GM23338 (cell line): ENCODE measurements around the gene CCSAP. TPM values are rescaled to one million over a fixed set of nuclear protein-coding genes. Genes with fewer than 3 reads are reported as not detected.

ENCODE experiments used
- ATAC-seq: fragments of 200-7000 bp; cut with Tn5 transposase; 3 replicates; pipeline ENCODE4 v1.9.1; 2020
- DNase-seq: peaks from one replicate; pipeline ENCODE4 v3.0.0-alpha.2; 2015; ENCODE audit warnings: low spot score
- H2AFZ ChIP-seq: fragments of 200-600 bp; sonication (generic); 2 replicates; pipeline ENCODE4 v1.8.0; 2016; ENCODE audit warnings: antibody characterized with exemption, mild to moderate bottlenecking, moderate library complexity
- H3F3A ChIP-seq: fragments of 200-600 bp; sonication (generic); replicated peaks from 2 replicates; pipeline ENCODE4 v1.8.0; 2017; ENCODE audit warnings: antibody characterized with exemption, mixed run types, low read depth
- H3K27ac ChIP-seq: fragments of 200-600 bp; sonication (generic); 2 replicates; pipeline ENCODE4 v1.6.1; 2016; ENCODE audit warnings: low read depth
- H3K27me3 ChIP-seq: fragments of 200-600 bp; sonication (generic); 2 replicates; pipeline ENCODE4 v1.8.0; 2016; ENCODE audit warnings: mild to moderate bottlenecking, mixed run types, moderate library complexity; ENCODE audit not compliant: insufficient read depth
- H3K36me3 ChIP-seq: fragments of 200-600 bp; sonication (generic); 2 replicates; pipeline ENCODE4 v1.8.0; 2016; ENCODE audit warnings: mild to moderate bottlenecking; ENCODE audit not compliant: insufficient read depth
- H3K4me1 ChIP-seq: fragments of 200-600 bp; sonication (generic); 2 replicates; pipeline ENCODE4 v1.8.0; 2016; ENCODE audit warnings: mild to moderate bottlenecking, moderate library complexity; ENCODE audit not compliant: insufficient read depth
- H3K4me2 ChIP-seq: fragments of 200-600 bp; sonication (generic); 2 replicates; pipeline ENCODE4 v1.7.1; 2017; ENCODE audit warnings: mixed run types
- H3K4me3 ChIP-seq: fragments of 200-600 bp; sonication (generic); 2 replicates; pipeline ENCODE4 v1.6.1; 2016; ENCODE audit warnings: mixed run types
- H3K79me2 ChIP-seq: fragments of 200-600 bp; sonication (generic); replicated peaks from 2 replicates; pipeline ENCODE4 v1.8.0; 2017; ENCODE audit warnings: mild to moderate bottlenecking; ENCODE audit not compliant: insufficient read depth
- H3K9me2 ChIP-seq: fragments of 200-600 bp; sonication (generic); 2 replicates; pipeline ENCODE4 v1.8.0; 2017; ENCODE audit not compliant: insufficient read depth
- H4K20me1 ChIP-seq: fragments of 200-600 bp; sonication (generic); replicated peaks from 2 replicates; pipeline ENCODE4 v1.8.0; 2017; ENCODE audit warnings: mild to moderate bottlenecking; ENCODE audit not compliant: insufficient read depth
- H3K27ac Mint-ChIP-seq: 2 replicates; pipeline ENCODE4 v1.8.0; 2020; ENCODE audit warnings: inconsistent platforms, mild to moderate bottlenecking, moderate library complexity, mixed read lengths
- H3K27me3 Mint-ChIP-seq: 3 replicates; pipeline ENCODE4 v1.8.0; 2022; ENCODE audit warnings: low read depth, mild to moderate bottlenecking, moderate library complexity, mixed read lengths, inconsistent platforms; ENCODE audit not compliant: insufficient read depth, poor library complexity
- H3K36me3 Mint-ChIP-seq: 3 replicates; pipeline ENCODE4 v1.8.0; 2021; ENCODE audit warnings: low read depth, mild to moderate bottlenecking, inconsistent platforms, moderate library complexity, mixed read lengths
- H3K4me1 Mint-ChIP-seq: 3 replicates; pipeline ENCODE4 v1.8.0; 2020; ENCODE audit warnings: mild to moderate bottlenecking, inconsistent platforms, mixed read lengths
- H3K4me3 Mint-ChIP-seq: 3 replicates; pipeline ENCODE4 v1.8.0; 2021; ENCODE audit warnings: moderate library complexity, mild to moderate bottlenecking, inconsistent platforms, mixed read lengths
- H3K9me3 Mint-ChIP-seq: 3 replicates; pipeline ENCODE4 v1.8.0; 2020; ENCODE audit warnings: moderate library complexity, mild to moderate bottlenecking, inconsistent platforms, mixed read lengths
- CTCF ChIP-seq, 2 experiments: fragments of 200-600 bp in 1 of 2; sonication (generic) in 1 of 2; conservative IDR thresholded peaks; 2 replicates each; pipeline versions ENCODE4 v1.5.1 to v1.6.1; 2016 to 2017; ENCODE audit warnings: antibody characterized with exemption in 2 of 2, low read depth in 2 of 2, mild to moderate bottlenecking in 2 of 2, moderate library complexity in 1 of 2
- ETS1 ChIP-seq: IDR thresholded peaks from 2 replicates; pipeline ENCODE4 v1.6.1; 2016; ENCODE audit warnings: antibody characterized with exemption
- NANOG ChIP-seq: IDR thresholded peaks from 2 replicates; pipeline ENCODE4 v1.6.1; 2016; ENCODE audit warnings: antibody characterized with exemption, borderline replicate concordance
- REST ChIP-seq: IDR thresholded peaks from one replicate; pipeline ENCODE4 v1.6.1; 2018; ENCODE audit warnings: antibody characterized with exemption; ENCODE audit not compliant: unreplicated experiment
- STAT1 ChIP-seq: IDR thresholded peaks from one replicate; pipeline ENCODE4 v1.6.1; 2016; ENCODE audit warnings: antibody characterized with exemption; ENCODE audit not compliant: unreplicated experiment
- ZNF114 ChIP-seq: fragments of 250-450 bp; sonication (Bioruptor Pico); IDR thresholded peaks from 2 replicates; pipeline ENCODE4 v1.5.0; 2020; ENCODE audit warnings: mild to moderate bottlenecking, moderate library complexity
- ZNF331 ChIP-seq: fragments of 250-450 bp; sonication (Bioruptor Pico); IDR thresholded peaks from 2 replicates; pipeline ENCODE4 v1.5.0; 2020; ENCODE audit warnings: low read depth, mild to moderate bottlenecking, moderate library complexity
- ZNF462 ChIP-seq: fragments of 250-450 bp; sonication (Bioruptor Pico); IDR thresholded peaks from 2 replicates; pipeline ENCODE4 v1.5.0; 2020; ENCODE audit warnings: mild to moderate bottlenecking, moderate library complexity
- polyA plus RNA-seq: library from polyadenylated mRNA; unstranded; fragments of >200 nt; fragmentation: Nextera tagmentation; extraction: Ambion mirVana; gene quantifications from 2 replicates; pipeline ENCODE4 v1.2.1, GENCODE V29; 2016
- total RNA-seq: library from RNA; depleted of rRNA; stranded (reverse); fragments of >200 nt; shearing (Covaris generic); gene quantifications from 2 replicates; pipeline ENCODE4 v1.2.3, GENCODE V29; 2014

The CCSAP gene
- total and polyA plus RNA-seq, 2 experiments from 2014 or later = 4.2 to 13.3 TPM

- H3K27me3 Mint-ChIP-seq = peaks cover 4% of the 10 kb centered on the region
- Histone ChIP-seq H3K27ac (no peak overlapping the region), H4K20me1 (0 out of 2 replicates have a peak, but pooled peaks cover under 1% of the 10 kb centered on the region), H3F3A (no peaks in the 10 kb centered on the region), H3K79me2 (no peaks in the 10 kb centered on the region), H3K4me1 (no peaks in the 10 kb centered on the region), H3K36me3 (0 out of 2 replicates have a peak, but pooled peaks cover 8% of the 10 kb centered on the region), H3K4me3 (no peak overlapping the region), H2AFZ (no peak overlapping the region), H3K27me3 (no peaks in the 10 kb centered on the region), H3K4me2 (no peak overlapping the region), H3K9me2 (no peaks in the 10 kb centered on the region)
- no peaks in the 10 kb centered on the region for H3K9me3 Mint-ChIP-seq
- no peak for ATAC-seq
- H3K27ac Mint-ChIP-seq = no peak overlapping the region
- peaks cover 7% of the 10 kb centered on the region; the same call in 2 of the 3 replicates for H3K4me1 Mint-ChIP-seq
- H3K36me3 Mint-ChIP-seq = peaks cover 10% of the 10 kb centered on the region
- TF ChIP-seq ZNF462 = no peak
- TF ChIP-seq ZNF114 (CRISPR knock-in tag) = no peak
- no peak for TF ChIP-seq STAT1
- no peak for TF ChIP-seq REST
- no peak for TF ChIP-seq ETS1
- TF ChIP-seq CTCF (conservative IDR thresholded peaks at IDR 0.05; ENCODE audit: low read depth in 2 of 2) = no peak
- no peak for TF ChIP-seq NANOG
- no peak for TF ChIP-seq ZNF331 (CRISPR knock-in tag)
- DNase-seq = no peak
- no peak overlapping the region for H3K4me3 Mint-ChIP-seq
Measured at GRCh38 chr1:229298420-229298819, 44.4 kb downstream of the CCSAP start.
